HT-29 (cell line): ENCODE data around the gene EFS. TPM values are rescaled to one million over a fixed set of nuclear protein-coding genes. Genes with fewer than 3 reads are reported as not detected.

Experiments used
- DNase-seq: peaks from one replicate; pipeline ENCODE4 v3.0.0-alpha.2; 2015; ENCODE audit warnings: low spot score
- total RNA-seq: library from RNA; depleted of rRNA; stranded (reverse); fragments of >200 nt; shearing (Covaris generic); gene quantifications from 2 replicates; pipeline ENCODE4 v1.2.3, GENCODE V29; 2014

The EFS gene
- total RNA-seq, 1 experiment from 2014 or later = not detected

DNA sequence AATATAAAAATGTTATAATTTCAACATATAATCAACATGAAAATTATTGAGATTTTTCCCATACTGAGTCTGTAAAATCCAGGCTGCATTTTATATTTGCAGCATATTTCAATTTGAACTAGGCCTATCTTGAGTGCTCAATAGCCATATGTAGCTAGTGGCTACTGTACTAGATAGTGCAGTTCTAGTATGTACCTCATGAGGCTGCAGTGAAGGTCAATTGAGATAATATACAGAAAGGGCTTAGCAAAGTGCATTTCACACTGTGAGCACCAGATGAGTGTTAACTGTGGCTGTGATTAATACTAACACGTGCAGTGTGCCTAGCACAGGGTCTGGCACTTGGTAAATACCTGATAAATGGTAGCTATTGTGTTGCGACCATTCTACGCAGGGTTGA, 6.9 kb downstream of the EFS start:
- no peak for DNase-seq

DNA sequence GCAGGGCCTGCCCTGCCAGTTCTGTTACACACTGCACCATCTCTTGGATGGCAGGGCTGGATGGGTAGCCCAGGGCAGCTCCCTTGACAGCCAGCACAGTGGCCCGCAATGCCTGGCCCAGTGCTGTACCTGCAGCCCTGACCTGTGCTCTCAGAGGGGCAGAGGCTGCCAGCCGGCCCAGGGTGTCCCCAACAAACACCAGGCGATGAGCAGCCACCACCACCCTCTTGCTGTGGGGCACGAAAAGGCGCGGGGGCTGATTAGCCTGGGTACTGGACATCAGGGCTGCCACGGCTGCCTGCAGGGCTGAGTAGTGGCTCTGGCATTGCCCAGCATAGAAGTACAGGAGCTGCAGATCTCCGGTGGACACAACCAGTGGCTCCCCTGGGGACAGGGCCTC, 7.7 kb downstream of the EFS start:
- no peak for DNase-seq

DNA sequence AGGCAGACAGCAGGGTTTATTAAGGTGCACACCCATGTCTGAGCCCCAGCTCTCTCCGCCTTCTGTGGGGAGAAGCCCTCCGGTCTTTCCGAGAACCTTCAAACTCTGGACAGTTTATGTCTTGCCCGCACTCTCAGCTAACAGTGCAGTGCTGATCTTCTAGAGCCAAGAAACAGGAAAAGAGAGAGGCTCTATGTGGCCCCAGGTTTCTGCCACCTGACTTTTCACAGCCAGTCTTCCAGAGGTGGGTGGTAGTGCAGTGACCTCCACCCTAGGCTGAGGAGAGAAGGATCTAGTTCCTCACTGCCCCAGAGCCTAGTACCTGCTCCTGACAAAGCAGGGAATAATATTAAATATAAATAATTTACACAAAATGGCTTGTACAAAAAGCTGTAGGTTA, 8.3 kb downstream of the EFS start:
- DNase-seq = no peak

DNA sequence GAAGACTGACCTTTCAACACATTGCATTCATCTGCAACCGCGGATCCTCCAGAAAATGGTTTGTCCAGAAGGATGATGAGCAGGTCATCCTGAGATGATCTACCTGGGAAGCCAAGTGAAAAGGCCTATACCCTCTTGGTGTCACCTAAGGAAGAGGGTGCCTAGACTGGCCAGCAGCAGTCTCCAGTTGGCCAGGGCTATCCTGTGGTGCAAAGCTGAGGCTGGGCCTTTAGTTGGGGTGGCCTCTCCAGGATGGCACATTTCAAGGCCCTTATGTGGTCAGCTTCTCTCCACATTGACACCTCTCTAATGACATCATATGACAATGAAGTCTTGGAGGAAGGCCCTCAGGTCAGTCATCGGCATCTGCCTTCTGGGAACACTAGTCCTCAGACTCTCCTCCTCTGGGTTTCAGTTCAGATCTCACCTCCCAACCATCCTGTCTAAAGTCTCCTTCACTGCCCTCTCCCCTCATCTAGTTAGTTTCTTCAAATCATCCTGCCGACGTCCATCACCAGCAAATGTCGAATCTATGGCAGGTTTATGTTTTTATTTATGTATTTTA, 9.0 kb downstream of the EFS start:
- no peak for DNase-seq

- DNase-seq = no peak
These were observed 10.0 kb downstream of the EFS start for GRCh38 chr14:23354990-23355389.

GRCh38 chr14:23353433-23353780, 11.6 kb downstream of the EFS start:
- DNase-seq = no peak

DNA sequence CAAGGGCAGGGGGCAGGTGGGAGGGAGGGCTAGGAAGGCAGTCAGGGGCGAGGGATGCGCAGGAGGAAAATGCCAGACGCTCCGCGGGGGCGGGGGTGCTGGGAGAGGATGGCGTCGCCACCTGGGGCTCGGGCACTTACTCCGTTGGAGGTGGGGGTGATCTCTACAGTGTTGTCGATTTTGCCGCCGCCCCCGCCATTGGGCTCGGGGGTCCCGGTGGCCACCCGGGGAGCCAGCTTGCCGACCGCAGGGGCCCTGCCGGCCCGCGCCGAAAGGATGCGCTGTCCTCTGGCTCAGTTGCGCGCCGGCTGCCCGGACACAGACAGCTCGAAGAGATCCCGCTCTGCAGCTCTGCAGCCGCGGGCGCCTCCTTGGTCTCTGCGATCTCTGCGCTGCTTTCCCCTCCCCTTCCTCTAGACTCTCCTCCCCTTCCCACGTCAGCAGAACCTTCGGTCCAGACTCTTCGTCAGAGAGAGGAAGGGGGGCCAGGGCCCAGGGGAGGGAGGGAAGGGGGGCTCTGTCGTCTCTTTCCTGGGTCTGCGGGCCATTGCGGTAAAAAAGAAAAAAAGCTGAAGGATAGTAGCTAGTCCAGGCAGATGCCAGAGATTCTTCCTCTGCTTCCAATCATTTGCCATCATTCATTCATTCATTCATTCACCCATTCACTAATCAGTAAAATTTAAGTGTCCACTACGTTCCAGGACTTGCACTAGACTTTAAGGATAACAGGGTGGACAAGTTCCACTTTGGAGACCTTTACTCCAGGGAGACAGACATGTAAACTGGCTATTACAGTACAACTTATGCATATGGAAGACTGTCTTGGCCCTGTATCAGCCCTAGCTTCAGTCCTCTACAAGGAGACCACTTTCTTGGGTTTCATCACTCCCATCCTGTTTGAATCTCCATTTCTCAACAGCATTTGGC, 12.2 kb downstream of the EFS start, which contains the start of gene SLC22A17:
Gene SLC22A17 (minus strand): TSS at position 382 of the 927 bp plus-strand sequence.
- DNase-seq = no peak

- DNase-seq = no peak
These were observed 13.1 kb downstream of the EFS start for GRCh38 chr14:23351681-23352505.

- no peak for DNase-seq
These were observed 15.7 kb downstream of the EFS start for GRCh38 chr14:23349156-23349845.

DNA sequence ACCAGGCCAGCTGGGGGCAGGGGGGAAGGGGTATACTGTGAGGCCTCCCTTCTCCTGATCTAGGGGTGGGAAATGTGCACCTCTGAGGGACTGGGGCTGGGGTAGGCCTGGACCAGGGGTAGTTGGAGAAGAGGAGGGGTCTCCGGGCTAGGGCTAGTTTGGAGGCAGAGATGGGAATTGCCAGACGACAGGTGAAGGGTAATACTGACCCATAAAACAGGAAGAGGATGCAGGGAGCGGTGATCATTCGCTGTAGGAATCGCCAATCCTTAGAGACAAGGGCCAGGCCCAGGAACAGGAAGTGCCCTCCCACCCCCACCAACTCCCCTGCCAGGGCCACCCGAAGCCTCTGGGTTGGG, 16.7 kb downstream of the EFS start:
- no peak for DNase-seq

DNA sequence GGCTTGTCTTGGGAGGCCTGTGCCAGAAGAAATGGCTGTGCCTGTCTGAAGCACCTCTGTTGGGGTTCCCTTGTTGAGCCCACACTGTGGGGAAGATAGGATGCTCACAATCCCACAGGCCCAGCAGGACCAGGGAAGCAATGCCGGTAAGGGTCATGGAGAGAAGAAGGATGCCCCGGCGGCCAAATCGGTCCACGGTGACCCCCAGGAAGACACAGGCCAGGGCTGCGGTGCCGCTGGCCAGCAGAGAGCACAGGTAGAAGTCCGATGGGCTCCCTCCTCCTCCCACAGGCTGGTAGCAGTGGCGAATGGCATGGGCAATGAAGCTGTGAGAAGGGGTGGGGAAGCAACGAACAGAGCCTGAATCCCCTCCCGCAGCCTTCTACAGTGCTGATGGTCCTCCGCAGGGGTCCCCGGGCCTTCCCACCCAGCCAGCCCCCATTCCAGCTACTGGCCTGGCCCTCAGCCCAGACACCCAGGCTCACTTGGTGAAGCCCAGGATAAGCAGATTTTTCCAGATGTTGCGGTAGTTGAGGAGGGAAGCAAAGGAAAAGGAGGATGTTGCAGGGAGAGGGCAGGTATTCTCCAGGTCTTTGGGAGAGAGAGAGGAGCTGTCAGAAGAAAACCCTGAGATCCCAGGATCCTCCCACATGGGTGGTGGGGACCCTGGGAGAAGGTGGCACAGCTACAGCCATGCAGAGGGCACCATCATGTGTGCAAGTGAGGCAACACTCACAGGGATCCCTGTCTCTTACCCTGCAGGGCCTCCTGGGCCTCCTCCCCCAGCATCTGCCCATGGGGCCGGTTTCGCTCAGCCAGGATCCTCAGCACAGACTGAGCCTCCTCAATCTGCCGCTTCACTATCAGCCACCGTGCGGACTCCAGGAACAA, 17.3 kb downstream of the EFS start:
- no peak for DNase-seq

DNA sequence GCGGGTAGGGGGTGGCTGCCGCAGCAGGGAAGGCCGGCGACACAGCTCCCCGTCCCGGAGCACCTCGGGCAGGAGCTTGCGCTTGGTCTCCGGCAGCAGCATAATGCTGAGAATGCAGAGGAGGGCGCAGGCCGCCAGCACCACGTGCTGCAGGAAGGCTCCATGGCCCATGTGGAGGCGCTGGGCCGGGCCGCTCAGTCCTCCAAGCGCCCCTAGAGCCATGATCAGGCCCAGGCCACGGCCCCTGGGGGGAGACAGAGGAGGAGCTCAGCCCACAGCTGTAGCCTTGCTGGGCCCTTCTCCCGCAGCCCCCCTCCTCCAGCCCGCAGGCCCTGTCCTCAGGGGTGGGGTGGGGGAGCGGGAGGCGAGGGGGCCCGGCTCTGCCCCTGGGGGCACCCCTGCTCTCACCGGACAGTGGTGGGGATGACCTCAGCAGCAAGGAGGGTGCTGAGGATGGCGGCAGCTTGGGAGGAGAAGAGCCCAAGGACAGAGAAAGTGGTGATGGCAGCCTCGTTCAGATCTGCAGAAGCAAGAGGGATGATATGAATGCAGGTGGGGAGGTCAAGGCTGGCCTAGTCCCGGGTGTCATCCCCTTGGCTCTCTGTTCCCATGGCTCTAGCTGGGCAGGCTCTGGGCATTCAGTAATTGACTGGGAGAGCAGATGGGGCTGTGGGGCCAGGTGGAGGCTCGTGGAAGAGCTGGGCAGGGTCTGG, 18.1 kb downstream of the EFS start:
- DNase-seq = no peak

DNA sequence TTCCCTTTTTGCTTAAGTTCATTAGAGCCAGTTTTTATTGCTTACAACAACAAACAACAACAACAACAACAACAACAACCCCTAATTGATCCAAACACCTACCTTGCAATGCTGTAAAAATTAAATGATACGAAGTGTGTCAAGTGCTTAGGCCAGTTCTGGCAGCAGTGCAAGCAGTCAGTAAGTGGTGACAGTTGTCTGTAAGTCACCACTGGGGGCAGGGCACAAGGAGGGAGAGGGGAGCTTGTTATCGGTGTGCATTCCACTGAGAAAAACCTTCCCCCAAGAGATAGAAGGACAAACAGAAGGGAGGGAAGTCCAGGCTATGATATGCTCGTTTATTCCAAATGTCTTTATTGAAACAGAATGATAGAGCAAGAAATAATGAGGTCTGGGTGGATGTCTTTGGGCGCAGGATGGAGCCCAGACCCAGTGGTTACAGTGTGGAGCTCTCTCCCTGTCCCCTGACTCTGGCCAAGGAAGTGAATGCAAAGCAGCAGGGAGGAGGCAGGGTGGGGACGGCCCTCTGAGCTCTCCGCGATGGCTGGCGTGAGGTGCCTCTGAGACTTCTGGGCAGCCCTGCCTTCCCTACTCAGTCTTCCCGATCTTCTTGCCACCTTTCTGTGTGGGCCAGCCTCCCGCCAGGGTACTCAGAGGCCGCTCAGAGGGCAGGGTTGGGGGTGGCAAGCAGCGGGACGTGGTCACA, 18.8 kb downstream of the EFS start:
- no peak for DNase-seq

GRCh38 chr14:23344481-23344880, 20.5 kb downstream of the EFS start:
- DNase-seq = no peak

DNA sequence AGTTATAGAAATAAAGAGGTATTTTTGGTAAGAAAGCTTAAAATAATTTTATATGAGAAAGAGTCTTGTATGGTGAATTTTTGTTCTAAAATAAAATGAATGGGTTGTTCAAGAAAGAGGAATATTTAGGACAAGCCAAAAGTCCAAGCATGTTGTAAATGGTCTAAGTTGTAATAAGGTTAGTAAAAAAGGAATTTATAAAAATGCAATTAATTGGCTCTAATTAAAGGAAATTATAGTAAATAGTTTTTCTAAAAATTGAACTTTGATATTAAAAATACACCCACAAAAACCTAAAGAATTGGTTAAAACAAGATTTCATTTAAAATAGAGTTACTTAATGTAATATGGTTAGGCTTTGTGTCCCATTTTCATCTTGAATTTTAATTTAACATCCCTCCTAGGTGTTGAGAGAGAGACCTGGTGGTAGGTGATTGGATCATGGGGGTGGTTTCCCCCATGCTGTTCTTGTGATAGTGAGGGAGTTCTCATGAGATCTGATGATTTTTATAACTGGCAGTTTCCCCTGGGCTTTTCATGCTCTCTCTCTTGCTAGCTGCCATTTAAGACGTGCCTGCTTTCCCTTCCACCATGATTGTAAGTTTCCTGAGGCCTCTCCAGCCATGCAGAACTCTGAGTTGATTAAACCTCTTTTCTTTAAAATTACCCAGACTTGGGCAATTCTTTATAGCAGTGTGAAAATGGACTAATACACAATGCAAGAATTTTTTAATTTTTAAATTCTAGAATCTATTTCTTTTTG, 25.3 kb downstream of the EFS start:
- no peak for DNase-seq

DNA sequence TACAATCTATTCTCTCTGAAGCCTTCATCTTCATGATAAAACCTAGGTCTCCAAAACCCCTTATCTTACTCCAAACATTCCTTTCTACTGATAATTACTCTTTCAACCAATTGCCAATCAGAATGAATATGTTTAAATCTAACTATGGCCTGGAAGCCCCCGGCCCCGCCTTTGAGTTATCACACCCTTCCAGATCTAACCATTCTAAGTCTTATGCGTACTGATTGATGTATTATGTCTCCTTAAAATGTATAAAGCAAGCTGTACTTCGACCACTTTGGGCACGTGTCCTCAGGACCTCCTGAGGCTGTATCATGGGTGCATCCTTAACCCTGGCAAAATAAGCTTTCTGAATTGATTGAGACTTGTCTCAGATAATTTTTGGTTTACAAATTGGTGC, 29.3 kb downstream of the EFS start:
- DNase-seq = no peak

DNA sequence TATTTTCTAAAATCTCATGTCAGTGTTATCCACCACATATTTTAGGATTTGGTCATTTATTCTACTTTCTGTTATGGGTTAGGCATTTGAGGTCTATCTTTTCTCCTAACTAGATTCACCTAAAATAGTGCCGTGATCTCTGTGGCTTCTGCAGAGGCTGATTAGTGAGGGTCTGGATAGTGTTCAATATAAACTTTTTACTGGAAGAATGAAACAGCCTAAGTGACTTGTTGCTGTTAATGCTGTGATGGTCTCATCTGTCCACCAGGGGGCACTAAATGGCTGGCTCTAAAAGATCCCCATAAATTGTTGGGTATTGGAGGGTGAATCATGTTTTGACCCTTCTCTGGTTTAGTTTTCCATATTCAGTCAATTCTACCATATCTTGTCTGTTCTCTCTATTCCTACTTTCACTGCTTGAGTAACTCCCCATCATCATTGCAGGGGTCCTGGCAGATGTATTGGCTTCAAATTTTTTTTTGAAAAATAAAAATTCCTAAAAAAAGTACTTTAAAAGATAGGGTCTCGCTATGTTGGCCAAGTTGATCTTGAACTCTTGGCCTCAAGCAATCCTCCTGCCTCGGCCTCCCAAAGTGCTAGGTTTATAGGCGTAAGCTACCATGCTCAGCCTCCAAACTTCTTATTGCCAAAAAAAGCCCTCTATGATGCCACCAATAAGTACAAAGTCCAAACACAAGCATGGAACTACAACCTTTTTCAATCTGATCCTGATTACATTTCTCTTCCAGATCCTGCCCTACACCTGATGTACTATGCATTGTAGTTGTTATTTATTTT, 36.8 kb downstream of the EFS start:
- peak; percentile 82 for DNase-seq
